Chondrocyte (in vitro differentiated cells): ENCODE data around the gene BSG. TPM values are rescaled to one million over a fixed set of nuclear protein-coding genes. Genes with fewer than 3 reads are reported as not detected.

ENCODE experiments used
- DNase-seq: peaks from one replicate; pipeline ENCODE4 v3.0.0; 2021; ENCODE audit warnings: mixed read lengths, low spot score
- H3K27ac Mint-ChIP-seq: one replicate; pipeline ENCODE4 v1.8.0; 2021; ENCODE audit warnings: mild to moderate bottlenecking, moderate library complexity, mixed read lengths; ENCODE audit not compliant: unreplicated experiment
- H3K27me3 Mint-ChIP-seq: 2 replicates; pipeline ENCODE4 v1.8.0; 2021; ENCODE audit warnings: low read depth, mixed read lengths
- H3K36me3 Mint-ChIP-seq: 2 replicates; pipeline ENCODE4 v1.8.0; 2021; ENCODE audit warnings: low read depth, mixed read lengths
- H3K4me1 Mint-ChIP-seq: 2 replicates; pipeline ENCODE4 v1.8.0; 2021; ENCODE audit warnings: low read depth, mild to moderate bottlenecking, mixed read lengths
- H3K4me3 Mint-ChIP-seq: one replicate; pipeline ENCODE4 v1.8.0; 2021; ENCODE audit warnings: mild to moderate bottlenecking, moderate library complexity, mixed read lengths; ENCODE audit not compliant: unreplicated experiment
- H3K9me3 Mint-ChIP-seq: 2 replicates; pipeline ENCODE4 v1.8.0; 2021; ENCODE audit warnings: low read depth, mixed read lengths
- CTCF ChIP-seq: fragments of 200-600 bp; sonication (generic); IDR thresholded peaks from 2 replicates; pipeline ENCODE4 v1.5.0; 2021; ENCODE audit warnings: antibody characterized with exemption, mild to moderate bottlenecking, moderate library complexity
- total RNA-seq: library from RNA; stranded (reverse); gene quantifications from 3 replicates; pipeline ENCODE4 v1.2.1, GENCODE V29; 2021

BSG gene
- total RNA-seq, 1 donor from 2014 or later = 440 TPM

DNA sequence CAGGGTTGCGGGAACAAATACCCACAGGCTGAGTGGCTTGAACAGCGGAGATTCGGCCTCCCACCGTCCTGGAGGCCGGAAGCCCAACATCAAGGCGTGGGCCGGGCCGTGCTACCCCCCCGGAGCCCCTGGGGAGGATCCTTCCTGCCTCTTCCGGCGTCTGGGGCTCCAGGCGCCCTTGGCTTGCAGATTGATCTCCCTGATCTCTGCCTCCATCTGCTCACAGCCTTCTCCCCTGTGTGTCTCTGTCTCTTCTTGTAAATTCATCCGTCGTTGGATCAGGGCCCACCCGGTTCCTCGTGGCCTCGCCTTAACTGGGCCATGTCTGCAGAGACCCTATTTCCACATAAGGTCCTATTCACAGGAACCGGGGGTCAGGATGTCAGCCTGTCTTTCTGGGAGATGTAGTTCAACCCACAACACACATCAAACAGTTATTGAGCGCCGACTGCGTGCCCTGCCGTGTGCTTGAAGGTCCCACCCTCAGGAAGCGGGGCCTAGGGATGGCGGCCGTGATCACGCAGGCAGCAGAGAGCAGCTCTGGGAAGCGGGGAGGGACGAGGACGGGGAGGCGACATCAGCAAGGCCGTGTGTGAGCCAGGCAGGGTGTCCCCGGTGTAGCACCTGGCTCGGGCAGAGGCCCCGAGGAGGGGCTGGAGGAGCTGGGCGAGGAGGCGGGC lies 38.5 kb downstream of the BSG start:
- peaks cover 13% of the 10 kb centered on the region for H3K36me3 Mint-ChIP-seq
- TF ChIP-seq CTCF = no peak
- no peaks in the 10 kb centered on the region for H3K27me3 Mint-ChIP-seq
- H3K27ac Mint-ChIP-seq = peak overlapping the region; percentile 89
- H3K4me3 Mint-ChIP-seq = peak overlapping the region; percentile 47
- H3K4me1 Mint-ChIP-seq = peaks cover 18% of the 10 kb centered on the region
- no peak for DNase-seq
- H3K9me3 Mint-ChIP-seq = no peaks in the 10 kb centered on the region

GRCh38 chr19:611481-611868 lies 39.1 kb downstream of the BSG start:
- TF ChIP-seq CTCF = no peak
- Mint-ChIP-seq H3K27me3 (no peaks in the 10 kb centered on the region), H3K27ac (peak overlapping the region; percentile 89), H3K36me3 (peaks cover 13% of the 10 kb centered on the region), H3K9me3 (no peaks in the 10 kb centered on the region), H3K4me1 (peaks cover 18% of the 10 kb centered on the region), H3K4me3 (no peak overlapping the region)
- no peak for DNase-seq

- no peak for DNase-seq
- H3K36me3 Mint-ChIP-seq = peaks cover 13% of the 10 kb centered on the region
- no peak overlapping the region for H3K4me3 Mint-ChIP-seq
- peaks cover 18% of the 10 kb centered on the region for H3K4me1 Mint-ChIP-seq
- H3K27ac Mint-ChIP-seq = no peak overlapping the region
- H3K27me3 Mint-ChIP-seq = no peaks in the 10 kb centered on the region
- H3K9me3 Mint-ChIP-seq = no peaks in the 10 kb centered on the region
- TF ChIP-seq CTCF = no peak
Observed at GRCh38 chr19:612941-613340, 40.5 kb downstream of the BSG start.

DNA sequence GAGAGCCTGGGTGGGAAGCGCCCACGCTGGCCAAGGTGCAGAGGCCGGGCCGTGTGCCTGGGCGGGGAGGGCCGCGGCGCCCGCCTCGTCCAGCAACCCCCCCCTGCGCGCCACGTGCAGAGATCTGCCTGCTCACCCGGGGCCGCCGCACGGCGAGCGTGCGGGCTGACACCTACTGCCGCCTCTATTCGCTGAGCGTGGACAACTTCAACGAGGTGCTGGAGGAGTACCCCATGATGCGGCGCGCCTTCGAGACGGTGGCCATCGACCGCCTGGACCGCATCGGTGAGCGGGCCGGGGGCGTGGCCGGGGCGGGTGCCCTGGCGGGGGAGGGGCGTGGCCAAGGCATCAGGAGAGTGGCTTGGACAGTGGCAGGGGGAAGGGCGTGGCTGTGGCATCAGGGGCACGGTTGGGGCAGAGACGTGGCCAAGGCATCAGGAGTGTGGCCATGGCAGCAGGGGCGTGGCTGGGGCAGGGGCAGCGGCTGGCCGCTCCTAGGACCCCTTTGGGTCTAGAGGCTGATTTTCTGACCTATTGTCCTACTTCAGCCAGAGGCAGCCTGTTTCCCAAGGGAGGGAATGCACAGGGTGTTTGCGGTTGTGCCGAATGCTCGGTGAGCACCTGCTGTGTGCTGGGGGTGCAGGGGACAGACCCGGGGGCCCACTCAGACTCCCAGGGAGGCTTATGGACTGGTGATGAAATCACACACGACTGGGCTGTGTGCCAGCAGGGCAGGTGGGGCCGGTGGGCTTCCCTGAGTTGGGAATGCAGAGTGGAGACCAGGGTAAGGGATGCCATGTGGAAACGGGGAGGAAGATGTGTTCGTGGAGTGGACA lies 41.6 kb downstream of the BSG start:
- peaks cover 17% of the 10 kb centered on the region for H3K36me3 Mint-ChIP-seq
- H3K4me3 Mint-ChIP-seq = no peak overlapping the region
- H3K9me3 Mint-ChIP-seq = no peaks in the 10 kb centered on the region
- H3K27me3 Mint-ChIP-seq = no peaks in the 10 kb centered on the region
- no peak for TF ChIP-seq CTCF
- H3K4me1 Mint-ChIP-seq = peaks cover 18% of the 10 kb centered on the region
- no peak overlapping the region for H3K27ac Mint-ChIP-seq
- no peak for DNase-seq

DNA sequence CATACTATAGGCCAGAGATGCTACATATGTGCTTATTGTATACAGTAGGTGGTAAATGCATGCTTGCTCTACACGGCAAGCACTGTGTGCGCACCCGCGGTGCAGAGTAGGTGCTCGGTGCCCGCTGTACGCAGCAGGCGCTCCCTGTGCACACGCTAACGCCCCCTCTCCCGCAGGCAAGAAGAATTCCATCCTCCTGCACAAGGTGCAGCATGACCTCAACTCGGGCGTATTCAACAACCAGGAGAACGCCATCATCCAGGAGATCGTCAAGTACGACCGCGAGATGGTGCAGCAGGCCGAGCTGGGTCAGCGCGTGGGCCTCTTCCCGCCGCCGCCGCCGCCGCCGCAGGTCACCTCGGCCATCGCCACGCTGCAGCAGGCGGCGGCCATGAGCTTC lies 43.2 kb downstream of the BSG start:
- Mint-ChIP-seq H3K27me3 (no peaks in the 10 kb centered on the region), H3K36me3 (peaks cover 18% of the 10 kb centered on the region), H3K4me3 (no peak overlapping the region), H3K27ac (no peak overlapping the region), H3K4me1 (peaks cover 13% of the 10 kb centered on the region), H3K9me3 (no peaks in the 10 kb centered on the region)
- DNase-seq = no peak
- no peak for TF ChIP-seq CTCF
